WTC11 (cell line): Measurements from ENCODE around the gene BARX2. TPM values are rescaled to one million over a fixed set of nuclear protein-coding genes. Genes with fewer than 3 reads are reported as not detected.

Experiments used
- ATAC-seq: fragments of 200-7000 bp; cut with Tn5 transposase; 2 replicates; pipeline ENCODE4 v1.10.0; 2021; ENCODE audit warnings: mild to moderate bottlenecking, moderate library complexity
- CTCF ChIA-PET: fragments of 300-600 bp; sonication (Branson Sonifier 250); formaldehyde crosslinking; loops from one replicate; lab custom pipeline; 2021; ENCODE audit warnings: antibody characterized with exemption; lab: Charles Lee
- POLR2A ChIA-PET: fragments of 350-600 bp; sonication (Branson Sonifier 250); formaldehyde crosslinking; loops from one replicate; lab custom pipeline; 2021; ENCODE audit warnings: antibody characterized with exemption; lab: Charles Lee
- DNase-seq: peaks from one replicate; pipeline ENCODE4 v3.0.0; 2021; ENCODE audit warnings: low spot score
- H3K27ac Mint-ChIP-seq: 2 replicates; pipeline ENCODE4 v1.8.0; 2021; ENCODE audit warnings: mixed read lengths
- H3K27me3 Mint-ChIP-seq: 2 replicates; pipeline ENCODE4 v1.8.0; 2021; ENCODE audit warnings: low read depth, mild to moderate bottlenecking, moderate library complexity, mixed read lengths
- H3K36me3 Mint-ChIP-seq: 2 replicates; pipeline ENCODE4 v1.8.0; 2021; ENCODE audit warnings: mixed read lengths
- H3K4me1 Mint-ChIP-seq: 2 replicates; pipeline ENCODE4 v1.8.0; 2022; ENCODE audit warnings: mixed read lengths
- H3K4me3 Mint-ChIP-seq: 2 replicates; pipeline ENCODE4 v1.8.0; 2021; ENCODE audit warnings: mild to moderate bottlenecking, moderate library complexity, mixed read lengths
- H3K9me3 Mint-ChIP-seq: 2 replicates; pipeline ENCODE4 v1.8.0; 2021; ENCODE audit warnings: mixed read lengths
- ARID4B ChIP-seq: sonication (generic); formaldehyde crosslinking; IDR thresholded peaks from 2 replicates; pipeline ENCODE4 v1.8.0; 2023; ENCODE audit warnings: missing genetic modification reagents, mild to moderate bottlenecking, borderline replicate concordance
- ATF3 ChIP-seq: sonication (generic); formaldehyde crosslinking; conservative IDR thresholded peaks from 2 replicates; pipeline ENCODE4 v1.8.1; 2022; ENCODE audit warnings: mild to moderate bottlenecking, missing genetic modification reagents
- ESRRA ChIP-seq: sonication (generic); formaldehyde crosslinking; IDR thresholded peaks from 2 replicates; pipeline ENCODE4 v1.8.1; 2022; ENCODE audit warnings: mild to moderate bottlenecking, missing genetic modification reagents, borderline replicate concordance
- FOXP1 ChIP-seq: sonication (generic); formaldehyde crosslinking; IDR thresholded peaks from 2 replicates; pipeline ENCODE4 v1.8.0; 2022; ENCODE audit warnings: missing genetic modification reagents, mild to moderate bottlenecking, moderate library complexity, borderline replicate concordance
- GRHL2 ChIP-seq: fragments of 250-450 bp; sonication (Bioruptor Pico); IDR thresholded peaks from 2 replicates; pipeline ENCODE4 v1.8.0; 2022; ENCODE audit warnings: mild to moderate bottlenecking, moderate library complexity; ENCODE audit not compliant: insufficient replicate concordance, severe bottlenecking
- GTF2I ChIP-seq: fragments of 250-450 bp; sonication (Bioruptor Pico); conservative IDR thresholded peaks from 2 replicates; pipeline ENCODE4 v1.4.0; 2021; ENCODE audit warnings: mild to moderate bottlenecking
- HMGXB4 ChIP-seq: sonication (generic); formaldehyde crosslinking; IDR thresholded peaks from 2 replicates; pipeline ENCODE4 v1.8.1; 2023; ENCODE audit warnings: mild to moderate bottlenecking, moderate library complexity, missing genetic modification reagents
- IRF1 ChIP-seq: sonication (generic); formaldehyde crosslinking; IDR thresholded peaks from 2 replicates; pipeline ENCODE4 v1.8.0; 2023; ENCODE audit warnings: missing genetic modification reagents
- JAZF1 ChIP-seq: fragments of 250-450 bp; sonication (Bioruptor Pico); IDR thresholded peaks from 2 replicates; pipeline ENCODE4 v1.9.0; 2021; ENCODE audit warnings: moderate library complexity, mild to moderate bottlenecking, inconsistent platforms
- KAT7 ChIP-seq: sonication (generic); formaldehyde crosslinking; IDR thresholded peaks from 2 replicates; pipeline ENCODE4 v1.8.1; 2023; ENCODE audit warnings: missing genetic modification reagents, mild to moderate bottlenecking, borderline replicate concordance
- MLX ChIP-seq: sonication (generic); formaldehyde crosslinking; IDR thresholded peaks from 2 replicates; pipeline ENCODE4 v1.8.1; 2023; ENCODE audit warnings: mild to moderate bottlenecking, missing genetic modification reagents, moderate library complexity
- MXD4 ChIP-seq: fragments of 250-450 bp; sonication (Bioruptor Pico); IDR thresholded peaks from 2 replicates; pipeline ENCODE4 v1.8.0; 2021; ENCODE audit warnings: mild to moderate bottlenecking, moderate library complexity, borderline replicate concordance
- NFYB ChIP-seq: sonication (generic); formaldehyde crosslinking; conservative IDR thresholded peaks from 2 replicates; pipeline ENCODE4 v1.8.0; 2022; ENCODE audit warnings: low read depth, missing genetic modification reagents
- PRRX2 ChIP-seq: fragments of 250-450 bp; sonication (Bioruptor Pico); IDR thresholded peaks from 2 replicates; pipeline ENCODE4 v1.8.0; 2021; ENCODE audit warnings: mild to moderate bottlenecking
- SMAD3 ChIP-seq: sonication (generic); formaldehyde crosslinking; IDR thresholded peaks from 2 replicates; pipeline ENCODE4 v1.8.0; 2022; ENCODE audit warnings: missing genetic modification reagents, mild to moderate bottlenecking, borderline replicate concordance
- TCF7 ChIP-seq: sonication (generic); formaldehyde crosslinking; IDR thresholded peaks from 2 replicates; pipeline ENCODE4 v1.8.0; 2022; ENCODE audit warnings: mild to moderate bottlenecking, low read depth, missing genetic modification reagents, moderate library complexity
- TEAD4 ChIP-seq: sonication (generic); formaldehyde crosslinking; IDR thresholded peaks from 2 replicates; pipeline ENCODE4 v1.8.0; 2022; ENCODE audit warnings: mild to moderate bottlenecking, missing genetic modification reagents
- ZMAT4 ChIP-seq: fragments of 250-450 bp; sonication (Bioruptor Pico); IDR thresholded peaks from 2 replicates; pipeline ENCODE4 v1.9.0; 2021; ENCODE audit warnings: mild to moderate bottlenecking
- ZNF138 ChIP-seq: sonication (generic); formaldehyde crosslinking; conservative IDR thresholded peaks from 2 replicates; pipeline ENCODE4 v1.8.1; 2022; ENCODE audit warnings: mild to moderate bottlenecking, moderate library complexity, missing genetic modification reagents
- ZNF416 ChIP-seq: fragments of 250-450 bp; sonication (Bioruptor Pico); IDR thresholded peaks from 2 replicates; pipeline ENCODE4 v1.9.0; 2021; ENCODE audit warnings: mild to moderate bottlenecking, inconsistent platforms
- ZNF532 ChIP-seq: fragments of 250-450 bp; sonication (Bioruptor Pico); IDR thresholded peaks from 2 replicates; pipeline ENCODE4 v1.9.0; 2021; ENCODE audit warnings: mild to moderate bottlenecking, borderline replicate concordance
- total RNA-seq: library from RNA; stranded (reverse); gene quantifications from 3 replicates; pipeline ENCODE4 v1.2.3, GENCODE V29; 2021

Gene BARX2
- total RNA-seq, 1 experiment from 2014 or later, result not detected

- ChIA-PET POLR2A (no interaction called here), CTCF (no interaction called here)
- H3K27me3 Mint-ChIP-seq, result no peaks in the 10 kb centered on the region
- peaks cover 4% of the 10 kb centered on the region; the same call in 1 of the 2 replicates for H3K4me1 Mint-ChIP-seq
- DNase-seq, result no peak
- no peak overlapping the region for H3K27ac Mint-ChIP-seq
- 0 out of 2 replicates have a peak, but pooled peaks cover 3% of the 10 kb centered on the region for H3K9me3 Mint-ChIP-seq
- no peak for TF ChIP-seq TEAD4
- TF ChIP-seq ZNF532 (CRISPR knock-in tag), result no peak
- no peak for TF ChIP-seq ARID4B (CRISPR knock-in tag)
- no peak for TF ChIP-seq TCF7 (CRISPR knock-in tag)
- TF ChIP-seq IRF1 (CRISPR knock-in tag), result no peak
- no peak for TF ChIP-seq ZNF416 (CRISPR knock-in tag)
- no peak for TF ChIP-seq PRRX2
- no peak for TF ChIP-seq ESRRA (CRISPR knock-in tag)
- no peak for TF ChIP-seq JAZF1 (CRISPR knock-in tag)
- TF ChIP-seq NFYB (CRISPR knock-in tag), result no peak
- TF ChIP-seq FOXP1 (CRISPR knock-in tag), result no peak
- TF ChIP-seq, all 79 proteins: peak for 0
- H3K4me3 Mint-ChIP-seq, result no peak overlapping the region
- H3K36me3 Mint-ChIP-seq, result no peaks in the 10 kb centered on the region
- ATAC-seq, result no peak
These were observed 40.6 kb downstream of the BARX2 start for GRCh38 chr11:129416080-129416820.

- ChIA-PET CTCF (interaction anchor here (0.8 kb wide), 1 partner anchor 278 kb away, joined by 5 read pairs; no protein-coding TSS in a partner anchor), POLR2A (no interaction called here)
- Mint-ChIP-seq H3K27ac (no peak overlapping the region), H3K36me3 (no peaks in the 10 kb centered on the region), H3K27me3 (no peaks in the 10 kb centered on the region), H3K4me3 (no peak overlapping the region), H3K9me3 (0 out of 2 replicates have a peak, but pooled peaks cover 3% of the 10 kb centered on the region), H3K4me1 (no peaks in the 10 kb centered on the region)
- DNase-seq (no peak), ATAC-seq (no peak)
- TF ChIP-seq MXD4 (CRISPR knock-in tag), result no peak
- no peak for TF ChIP-seq SMAD3 (CRISPR knock-in tag)
- no peak for TF ChIP-seq HMGXB4
- no peak for TF ChIP-seq ATF3 (CRISPR knock-in tag)
- no peak for TF ChIP-seq NFYB (CRISPR knock-in tag)
- no peak for TF ChIP-seq KAT7 (CRISPR knock-in tag)
- no peak for TF ChIP-seq GTF2I (CRISPR knock-in tag)
- no peak for TF ChIP-seq MLX (CRISPR knock-in tag)
- no peak for TF ChIP-seq ZMAT4 (CRISPR knock-in tag)
- no peak for TF ChIP-seq GRHL2 (CRISPR knock-in tag)
- no peak for TF ChIP-seq ZNF138 (CRISPR knock-in tag)
These were observed 41.8 kb downstream of the BARX2 start for GRCh38 chr11:129417458-129417857.
